Left lung (tissue), 10 donors: ENCODE measurements around the gene RMC1. TPM values are rescaled to one million over a fixed set of nuclear protein-coding genes. Genes with fewer than 3 reads are reported as not detected.
A peak's percentile ranks its signal among the peaks of the same experiment; 100 is the strongest.
"Not testable (repeated sequence)": the region's sequence is repeated elsewhere in the genome, so short reads cannot be mapped to it uniquely, and the experiment has no call there.

ENCODE experiments used
- ATAC-seq: fragments of 200-7000 bp; cut with Tn5 transposase; one replicate; pipeline ENCODE4 v1.9.1; 2020; ENCODE audit warnings: moderate library complexity
- DNase-seq, 4 donors: peaks; one replicate each; pipeline ENCODE4 v3.0.0-alpha.2; 2013 to 2020
- H3K27ac ChIP-seq, 2 donors: fragments of 200-600 bp; sonication (generic) in 1 of 2; one replicate each; pipeline versions ENCODE4 v1.5.0 to v1.8.0; 2020 to 2021
- H3K27me3 ChIP-seq, 2 donors: fragments of 200-600 bp; sonication (generic) in 1 of 2; one replicate each; pipeline versions ENCODE4 v1.5.0 to v1.8.0; 2020 to 2021
- H3K36me3 ChIP-seq, 2 donors: fragments of 200-600 bp; sonication (generic) in 1 of 2; one replicate each; pipeline versions ENCODE4 v1.5.0 to v1.8.0; 2020 to 2021
- H3K4me1 ChIP-seq, 2 donors: fragments of 200-600 bp; one replicate each; pipeline ENCODE4 v1.8.0; 2021
- H3K4me3 ChIP-seq, 2 donors: fragments of 200-600 bp; sonication (generic) in 1 of 2; one replicate each; pipeline versions ENCODE4 v1.5.0 to v1.8.0; 2020 to 2021; ENCODE audit warnings: mild to moderate bottlenecking in 1 of 2
- H3K9me3 ChIP-seq, 2 donors: fragments of 200-600 bp; sonication (generic) in 1 of 2; one replicate each; pipeline versions ENCODE4 v1.5.0 to v1.8.0; 2020 to 2021
- CTCF ChIP-seq, 2 donors: fragments of 200-600 bp; sonication (generic) in 1 of 2; IDR thresholded peaks; one replicate each; pipeline versions ENCODE4 v1.5.0 to v1.8.0; 2021; ENCODE audit warnings: antibody characterized with exemption in 2 of 2
- intact Hi-C, 2 donors: fragments of 100-400 bp; cut with DNase I; formaldehyde crosslinking; loops; one replicate each; pipeline versions ENCODE4 v1.11.2 to v1.14.2; 2022
- polyA plus RNA-seq, 6 donors: library from polyadenylated mRNA; unstranded; fragments of 120-200 nt; gene quantifications; one replicate each; pipeline ENCODE4 v1.2.1, GENCODE V29; 2013; ENCODE audit not compliant: insufficient read length in 6 of 6
- total RNA-seq, 2 donors: library from RNA; stranded (reverse); fragmentation: NEBNext Ultra II Directional; extraction: Animal tissue kit (Norgen Biotek cat#: 25700); gene quantifications; one replicate each; pipeline ENCODE4 v1.2.1, GENCODE V29; 2021
- donor health status: DM: no; HTN: yes; CAD: no.
- donor health status: DM: no; HTN: no; CAD: no.

Gene RMC1
- total and polyA plus RNA-seq, 8 donors = 23.5 to 37.9 (median 27.2) TPM

GRCh38 chr18:23487738-23488570, 15.4 kb upstream of the RMC1 start:
- peak overlapping the region in 1 of 2 donors; percentile 25 for H3K4me3 ChIP-seq
- H3K27me3 ChIP-seq = no peaks in the 10 kb centered on the region
- no peaks in the 10 kb centered on the region for H3K9me3 ChIP-seq
- peaks cover 0 to 8% of the 10 kb centered on the region in 2 donors for H3K36me3 ChIP-seq
- intact Hi-C loops = no loop called here
- no peak for TF ChIP-seq CTCF (IDR thresholded peaks at IDR 0.05)
- H3K4me1 ChIP-seq = peaks cover 0 to 14% of the 10 kb centered on the region in 2 donors
- ATAC-seq (peak; percentile 89), DNase-seq (peak in 3 of 4 donors; percentile 43 to 81 (median 54))
- H3K27ac ChIP-seq = peak overlapping the region; percentile 83 to 92

- intact Hi-C loops, ATAC-seq, H3K4me3 ChIP-seq, H3K9me3 ChIP-seq, DNase-seq, H3K27me3 ChIP-seq, H3K36me3 ChIP-seq, H3K27ac ChIP-seq: not testable (repeated sequence)
- H3K4me1 ChIP-seq = peaks cover 0 to 14% of the 10 kb centered on the region in 2 donors
Observed at GRCh38 chr18:23489586-23489985, 13.7 kb upstream of the RMC1 start.

GRCh38 chr18:23493654-23494053, 9.7 kb upstream of the RMC1 start:
- no peak overlapping the region for H3K27ac ChIP-seq
- no peak overlapping the region for H3K4me3 ChIP-seq
- H3K4me1 ChIP-seq = peaks cover 0 to 11% of the 10 kb centered on the region in 2 donors
- TF ChIP-seq CTCF (IDR thresholded peaks at IDR 0.05) = no peak
- H3K27me3 ChIP-seq = no peaks in the 10 kb centered on the region
- DNase-seq (no peak), ATAC-seq (no peak)
- intact Hi-C loops = no loop called here
- H3K9me3 ChIP-seq = no peaks in the 10 kb centered on the region
- no peaks in the 10 kb centered on the region for H3K36me3 ChIP-seq

GRCh38 chr18:23494992-23495391, 8.3 kb upstream of the RMC1 start:
- Histone ChIP-seq H3K27ac (no peak overlapping the region), H3K4me3 (no peak overlapping the region), H3K4me1 (peaks cover 0 to 24% of the 10 kb centered on the region in 2 donors), H3K36me3 (no peaks in the 10 kb centered on the region), H3K9me3 (no peaks in the 10 kb centered on the region), H3K27me3 (no peaks in the 10 kb centered on the region)
- intact Hi-C loops = no loop called here
- ATAC-seq (peak; percentile 57), DNase-seq (no peak)
- TF ChIP-seq CTCF (IDR thresholded peaks at IDR 0.05) = no peak

GRCh38 chr18:23495723-23496440, 7.4 kb upstream of the RMC1 start:
- Histone ChIP-seq H3K9me3 (no peaks in the 10 kb centered on the region), H3K4me3 (no peak overlapping the region), H3K36me3 (no peaks in the 10 kb centered on the region), H3K4me1 (peaks cover 0 to 24% of the 10 kb centered on the region in 2 donors), H3K27me3 (no peaks in the 10 kb centered on the region), H3K27ac (no peak overlapping the region)
- ATAC-seq (peak; percentile 81), DNase-seq (peak in 1 of 4 donors; percentile 49)
- no peak for TF ChIP-seq CTCF (IDR thresholded peaks at IDR 0.05)
- intact Hi-C loops = no loop called here
